EH (cell line): Measurements from ENCODE around the gene DNMBP.
"Not testable (repeated sequence)": the region's sequence is repeated elsewhere in the genome, so short reads cannot be mapped to it uniquely, and the experiment has no call there.

Experiments
- DNase-seq: peaks from one replicate; pipeline ENCODE4 v3.0.0-alpha.2; 2015; ENCODE audit warnings: low read depth

Gene DNMBP

DNA sequence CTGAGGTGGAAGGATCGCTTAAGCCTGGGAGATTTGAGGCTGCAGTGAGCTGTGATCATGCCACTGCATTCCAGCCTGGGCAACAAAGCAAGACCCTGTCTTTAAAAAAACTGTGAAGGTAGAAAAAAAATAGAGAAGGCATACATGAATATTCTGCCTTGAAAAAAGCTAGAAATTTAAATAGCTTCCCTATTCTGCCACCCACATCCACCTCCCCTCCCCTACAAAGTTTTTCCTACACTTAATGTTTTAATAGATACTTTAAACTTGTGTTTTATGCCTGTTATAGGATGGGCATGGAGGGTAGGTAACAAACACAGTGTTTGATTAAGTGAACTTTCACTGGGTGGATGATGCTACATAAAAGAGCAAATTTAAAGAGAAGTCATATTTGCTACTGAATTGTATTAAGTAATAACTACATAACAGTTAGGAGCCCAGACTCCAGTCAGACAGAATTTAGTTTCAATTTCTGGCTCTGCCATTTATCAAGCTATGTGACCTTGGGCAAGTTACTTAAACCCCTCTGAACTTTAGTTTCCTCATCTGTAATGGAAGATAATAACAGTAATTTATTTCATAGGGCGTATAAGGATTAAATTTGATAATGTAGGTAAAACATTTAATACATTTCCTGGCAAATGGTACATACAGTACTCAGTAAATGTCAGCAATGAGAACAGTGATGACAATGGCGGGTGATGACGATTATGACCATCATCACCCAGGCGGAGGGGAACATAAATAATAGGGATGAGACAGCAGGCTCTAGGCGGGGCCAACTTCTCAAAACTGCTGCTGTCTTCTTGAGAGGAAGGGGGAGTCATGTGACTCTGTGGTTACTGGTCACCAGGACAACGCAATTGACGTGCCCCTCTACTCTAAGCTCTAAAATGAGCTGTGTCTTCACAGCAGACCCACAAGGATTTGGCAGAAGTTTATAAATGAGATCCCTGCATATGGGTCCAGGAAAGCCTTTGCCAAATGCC, 15.8 kb downstream of the DNMBP start:
- peak; percentile 92 for DNase-seq

DNA sequence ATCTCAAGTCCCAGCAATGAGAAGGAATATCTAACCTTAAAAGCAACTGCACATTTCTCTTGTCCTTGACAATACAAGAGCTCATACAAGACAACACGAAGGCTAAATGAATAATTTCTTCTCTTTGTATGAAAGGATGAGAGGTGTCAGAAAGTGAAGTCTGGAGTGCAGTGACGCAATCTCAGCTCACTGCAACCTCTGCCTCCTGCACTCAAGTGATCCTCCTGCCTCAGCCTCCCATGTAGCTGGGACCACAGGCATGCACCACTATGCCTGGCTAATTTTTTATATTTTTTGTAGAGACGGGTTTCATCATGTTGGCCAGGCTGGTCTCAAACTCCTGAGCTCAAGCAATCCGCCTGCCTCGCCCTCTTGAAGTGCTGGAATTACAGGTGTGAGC, 24.1 kb downstream of the DNMBP start:
- DNase-seq: not testable (repeated sequence)

DNA sequence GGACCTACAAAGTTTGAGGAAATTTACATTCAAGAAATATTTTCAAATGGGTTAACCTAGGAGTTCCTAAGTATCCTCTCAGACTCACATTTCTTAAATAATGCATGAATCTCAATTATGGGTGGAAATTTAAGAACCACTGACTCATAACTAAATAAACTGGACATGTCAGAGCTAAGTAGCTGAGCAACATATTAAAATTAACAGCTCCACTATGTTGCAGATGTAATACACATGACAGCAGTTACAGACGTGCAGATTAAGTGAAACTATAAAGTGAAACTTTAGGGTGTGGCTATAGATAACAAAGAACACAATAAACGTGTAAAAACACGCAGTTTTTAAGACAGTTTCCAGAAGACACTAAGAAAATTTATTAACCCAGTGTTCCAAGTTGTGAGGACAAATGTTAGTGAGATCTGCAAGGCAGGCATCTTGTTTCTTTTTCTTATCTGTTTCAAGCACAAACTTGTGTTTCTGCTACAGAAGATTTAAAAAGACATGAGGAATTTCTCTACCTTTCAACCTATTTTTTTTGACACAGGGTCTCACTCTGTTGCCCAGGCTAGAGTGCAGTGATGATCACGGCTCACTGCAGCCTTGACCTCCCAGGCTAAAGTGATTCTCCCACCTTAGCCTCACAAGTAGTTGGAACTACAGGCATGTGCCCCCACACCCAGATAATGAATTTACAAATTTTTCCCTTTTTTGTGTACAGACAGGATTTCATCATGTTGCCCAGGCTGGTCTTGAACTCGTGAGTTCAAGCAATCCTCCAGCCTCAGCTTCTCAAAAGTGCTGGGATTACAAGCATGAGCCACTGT, 25.3 kb downstream of the DNMBP start:
- peak; percentile 72 for DNase-seq

DNA sequence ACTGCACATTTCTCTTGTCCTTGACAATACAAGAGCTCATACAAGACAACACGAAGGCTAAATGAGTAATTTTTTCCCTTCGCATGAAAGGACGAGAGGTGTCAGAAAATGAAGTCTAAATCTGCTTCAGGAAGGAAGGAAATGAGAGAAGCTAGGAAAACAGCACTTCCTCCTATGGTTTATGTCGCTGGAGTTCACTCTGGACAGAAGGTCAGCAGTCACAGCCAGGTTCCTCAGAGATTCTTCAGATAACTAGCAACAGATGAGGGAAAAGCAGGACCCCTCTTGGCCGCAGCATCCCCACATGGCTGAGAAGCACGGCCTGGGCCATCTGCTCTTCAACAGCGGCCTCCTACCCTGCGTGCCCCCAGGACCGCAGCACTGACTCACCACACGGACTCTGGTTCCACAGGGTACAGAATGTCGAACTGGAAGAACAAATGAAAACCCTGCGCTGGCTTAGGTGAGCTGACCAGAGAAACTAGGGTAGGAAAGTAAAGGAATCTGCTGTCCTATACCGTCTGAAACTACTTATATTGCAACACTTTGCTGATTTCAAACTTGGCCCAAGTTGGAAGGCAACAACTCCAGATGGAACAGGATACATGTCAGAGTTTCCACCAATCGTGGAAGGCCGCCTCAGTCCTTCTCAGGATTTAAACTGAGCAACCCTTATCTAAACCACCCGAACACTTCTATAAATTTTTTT, 26.3 kb downstream of the DNMBP start:
- DNase-seq: peak; percentile 89

DNA sequence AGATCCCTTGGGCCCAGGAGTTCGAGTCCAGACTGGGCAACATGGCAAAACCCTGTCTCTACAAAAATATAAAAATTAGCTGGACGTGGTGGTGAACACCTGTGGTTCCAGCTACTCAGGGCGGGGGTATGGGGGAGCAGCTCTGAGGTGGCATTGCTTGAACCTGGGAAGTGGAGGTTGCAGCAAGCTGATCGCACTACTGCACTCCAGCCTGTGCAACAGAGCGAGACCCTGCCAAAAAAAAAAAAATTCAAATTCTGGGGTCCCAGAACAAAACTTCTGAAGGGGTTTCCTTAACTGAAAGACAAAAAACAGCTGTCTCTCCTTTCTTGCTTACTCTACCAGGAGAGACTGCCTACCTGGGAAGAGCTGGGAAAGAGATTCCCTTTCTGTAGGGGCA, 27.0 kb downstream of the DNMBP start:
- no peak for DNase-seq

DNA sequence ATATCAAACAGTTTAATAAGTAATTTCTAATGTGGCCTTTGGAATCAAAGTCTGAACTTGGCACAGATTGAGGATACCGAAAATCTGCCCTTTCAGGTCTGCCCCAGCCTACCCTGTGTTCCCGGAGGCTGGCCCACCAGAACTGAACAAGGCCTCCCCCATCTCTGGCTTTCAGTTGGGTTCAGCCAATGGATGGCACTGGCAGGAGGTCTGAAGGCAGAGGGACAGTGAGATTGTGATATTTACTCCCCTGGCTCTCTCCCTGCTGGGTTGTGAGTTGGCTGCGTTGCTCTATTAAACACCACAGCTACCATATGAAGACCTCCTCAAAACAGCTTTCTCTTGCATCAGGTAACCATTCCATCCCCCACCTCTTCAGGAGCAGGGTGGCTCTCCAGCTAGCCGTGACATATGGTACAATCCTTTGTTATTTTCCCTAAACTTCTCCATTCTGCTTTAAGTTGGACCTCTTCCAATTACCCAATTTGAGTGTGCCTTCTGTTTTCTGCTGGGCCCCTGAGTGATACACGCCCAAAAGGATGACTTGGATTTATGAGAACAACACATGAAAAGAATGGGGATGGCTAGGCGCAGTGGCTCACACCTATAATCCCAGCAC, 28.1 kb downstream of the DNMBP start:
- no peak for DNase-seq

DNA sequence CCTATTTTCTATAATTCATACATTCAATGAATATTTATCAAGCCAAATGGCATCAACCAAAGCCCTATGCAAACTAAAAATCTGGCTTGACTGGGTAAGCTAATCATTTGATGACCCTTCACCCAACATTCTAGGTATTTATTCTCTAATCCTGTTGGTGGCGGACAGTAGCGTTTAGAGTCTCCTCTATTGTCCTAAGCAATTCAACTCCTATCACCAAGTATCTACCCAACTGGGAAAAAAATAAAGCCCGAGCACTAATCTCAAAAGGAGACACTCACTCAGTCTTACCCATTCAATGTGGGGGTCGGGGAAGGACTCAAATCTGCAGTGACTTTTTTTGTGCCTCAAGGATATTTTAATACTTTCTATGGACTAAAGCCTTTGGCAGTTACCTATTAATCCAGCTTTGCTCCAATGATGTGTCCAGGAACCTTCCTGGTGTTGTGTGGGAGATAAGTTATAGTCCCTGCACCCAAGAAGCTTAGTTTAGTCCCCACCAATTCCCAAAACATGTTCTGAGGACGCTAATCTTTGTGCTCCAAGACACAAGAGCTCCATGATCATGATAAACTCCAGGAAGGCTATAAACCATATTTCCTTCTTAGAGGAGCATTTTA, 30.6 kb downstream of the DNMBP start:
- no peak for DNase-seq

DNA sequence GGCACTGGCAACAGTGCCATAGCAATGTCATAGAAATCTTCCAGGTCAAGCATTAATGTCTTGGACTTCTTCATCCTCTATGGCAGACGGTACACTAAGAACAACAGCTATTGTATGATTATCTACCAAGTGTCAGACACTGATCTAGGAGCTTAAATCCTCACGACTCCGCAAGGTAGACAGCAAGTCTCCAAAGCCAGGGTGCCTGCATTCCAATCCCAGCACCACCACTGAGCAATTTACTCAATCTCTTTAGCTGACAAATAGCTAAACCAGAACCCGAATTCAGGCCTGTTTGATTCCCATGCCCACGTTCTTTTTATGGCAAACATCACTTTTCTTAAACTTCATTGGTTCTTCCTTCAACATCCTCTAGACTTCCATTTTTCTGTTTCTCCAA, 31.8 kb downstream of the DNMBP start:
- no peak for DNase-seq

DNA sequence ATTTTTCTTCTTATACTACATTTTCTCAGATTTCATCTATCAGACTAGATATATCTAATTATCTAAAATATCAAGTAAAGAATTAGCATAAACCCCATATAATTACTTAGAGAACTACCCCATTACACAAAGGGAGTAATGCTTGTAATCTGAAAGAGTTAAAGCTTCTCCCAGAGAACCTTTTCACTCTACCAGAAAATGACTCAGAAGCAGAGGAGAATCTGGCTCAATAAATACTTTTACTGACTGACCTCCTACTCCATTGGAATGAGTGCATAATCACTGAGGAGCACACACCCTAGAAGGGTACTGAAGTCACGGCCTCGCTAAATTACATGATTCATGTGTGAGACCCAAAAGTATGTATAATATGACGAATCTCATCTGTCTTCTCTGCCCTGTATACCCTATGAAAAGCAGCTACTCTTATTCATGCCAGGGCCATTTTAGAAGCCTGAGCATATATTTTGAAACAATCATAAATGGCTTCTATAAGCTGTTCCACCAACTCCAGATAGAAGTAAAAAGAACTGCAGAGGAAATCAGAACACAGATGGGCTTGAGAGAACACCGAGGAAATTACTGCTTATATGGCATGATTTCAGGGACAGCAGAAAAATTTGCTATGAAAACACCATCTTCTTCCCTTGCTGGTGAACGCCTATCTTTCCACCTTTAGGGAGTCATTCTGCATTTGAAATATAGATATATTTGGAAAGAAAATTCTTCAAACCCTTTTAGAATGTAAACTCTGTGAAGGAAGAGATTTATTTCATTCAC, 32.7 kb downstream of the DNMBP start:
- peak; percentile 98 for DNase-seq

DNA sequence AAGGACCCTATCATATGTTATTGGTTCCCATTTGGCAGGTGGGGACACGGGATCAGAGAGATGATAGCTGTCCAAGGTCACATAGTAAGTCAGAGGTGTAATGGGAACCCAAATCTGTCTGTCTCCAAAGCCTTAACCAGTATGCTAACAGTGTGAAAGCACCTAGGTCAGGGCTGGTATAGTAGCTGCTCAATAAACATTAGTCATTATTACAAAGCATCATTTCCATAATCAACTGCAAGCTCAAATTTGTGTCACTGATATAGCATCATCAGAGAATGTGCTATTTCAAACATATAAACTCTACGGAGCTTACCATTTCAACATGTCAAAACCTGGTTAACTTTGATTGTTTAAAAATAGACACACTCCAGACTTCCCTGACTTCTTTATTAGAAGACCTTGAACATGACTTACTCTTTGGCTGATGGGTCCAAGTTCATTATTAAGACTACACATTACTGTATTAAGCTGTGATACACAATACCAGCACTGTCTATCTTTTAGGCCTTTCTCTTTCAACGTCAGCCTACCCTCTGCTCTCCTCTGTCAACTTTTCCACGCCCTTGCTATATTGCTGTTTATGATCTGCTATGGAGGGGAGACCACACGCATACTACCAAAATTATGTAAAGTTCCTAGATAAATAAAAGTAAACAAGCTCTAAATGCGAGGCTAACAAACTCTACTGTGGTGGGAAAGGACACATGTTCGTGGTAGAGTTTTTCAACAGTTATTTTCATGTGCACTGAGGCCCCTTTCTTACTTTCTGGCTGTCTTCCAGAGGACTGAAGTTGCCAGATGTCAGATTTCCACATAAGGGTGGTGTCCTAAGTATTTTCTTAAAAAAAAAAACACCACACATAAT, 33.6 kb downstream of the DNMBP start:
- DNase-seq: peak; percentile 72

DNA sequence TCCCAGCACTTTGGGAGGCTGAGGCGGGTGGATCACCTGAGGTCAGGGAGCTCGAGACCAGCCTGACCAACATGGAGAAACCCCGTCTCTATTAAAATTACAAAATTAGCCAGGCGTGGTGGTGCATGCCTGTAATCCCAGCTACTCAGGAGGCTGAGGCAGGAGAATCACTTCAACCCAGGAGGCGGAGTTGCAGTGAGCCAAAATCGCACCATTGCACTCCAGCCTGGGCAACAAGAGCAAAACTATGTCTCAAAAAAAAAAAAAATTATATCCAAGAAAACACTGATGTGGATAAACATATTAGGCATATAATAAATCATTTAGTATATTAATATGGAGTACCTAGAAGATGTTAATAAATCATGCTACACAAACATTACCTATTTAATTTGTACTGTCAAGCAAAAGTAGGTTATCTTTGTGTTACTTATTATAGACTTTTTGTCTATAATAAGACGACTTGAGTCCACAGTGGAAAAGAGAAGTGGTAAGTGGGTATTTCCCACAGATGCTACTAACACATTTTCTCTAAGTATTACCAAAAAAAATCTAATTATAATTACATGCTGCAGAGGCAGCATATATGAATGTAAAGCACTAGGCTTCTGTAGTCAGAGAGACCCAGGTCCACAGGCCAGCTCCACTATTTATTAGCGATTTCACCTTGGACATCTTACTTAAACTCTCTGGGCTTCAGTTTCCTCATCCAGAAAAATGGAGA, 34.5 kb downstream of the DNMBP start:
- DNase-seq: no peak

DNA sequence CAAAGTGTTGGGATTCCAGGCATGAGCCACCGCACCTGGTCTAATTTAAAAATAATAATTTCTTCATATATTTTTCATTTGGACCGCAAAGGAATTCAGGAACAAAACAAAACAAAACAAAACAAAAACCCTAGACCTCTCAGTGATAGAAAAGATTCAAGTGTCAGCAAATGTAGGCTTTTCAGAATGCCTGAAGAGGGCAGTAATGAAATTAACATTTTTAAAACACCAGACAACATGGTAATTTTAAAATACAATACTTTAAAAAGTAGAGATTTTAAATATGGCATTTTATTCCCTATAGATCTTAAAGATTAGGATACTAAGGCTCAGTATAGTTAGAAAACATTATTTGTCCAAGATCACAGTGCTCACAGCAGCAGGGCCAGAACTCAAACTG, 36.6 kb downstream of the DNMBP start:
- DNase-seq: peak; percentile 15

DNA sequence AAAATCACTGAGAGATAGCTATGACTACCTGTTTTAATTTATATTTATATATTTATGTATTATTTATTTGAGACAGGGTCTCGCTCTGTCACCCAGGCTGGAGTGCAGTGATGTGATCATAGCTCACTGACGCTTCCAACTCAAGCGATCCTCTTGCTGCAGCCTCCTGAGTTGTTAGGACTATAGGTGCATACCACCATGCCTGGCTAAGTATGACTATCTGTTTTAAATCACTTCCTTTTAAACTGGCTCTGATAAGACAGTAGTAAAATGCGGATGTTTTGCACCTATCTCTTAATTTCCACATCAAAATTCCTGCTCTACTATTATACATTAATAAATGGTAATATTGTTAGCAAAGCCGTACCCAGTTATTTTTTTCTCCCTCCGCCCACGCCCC, 41.8 kb downstream of the DNMBP start:
- DNase-seq: no peak

DNA sequence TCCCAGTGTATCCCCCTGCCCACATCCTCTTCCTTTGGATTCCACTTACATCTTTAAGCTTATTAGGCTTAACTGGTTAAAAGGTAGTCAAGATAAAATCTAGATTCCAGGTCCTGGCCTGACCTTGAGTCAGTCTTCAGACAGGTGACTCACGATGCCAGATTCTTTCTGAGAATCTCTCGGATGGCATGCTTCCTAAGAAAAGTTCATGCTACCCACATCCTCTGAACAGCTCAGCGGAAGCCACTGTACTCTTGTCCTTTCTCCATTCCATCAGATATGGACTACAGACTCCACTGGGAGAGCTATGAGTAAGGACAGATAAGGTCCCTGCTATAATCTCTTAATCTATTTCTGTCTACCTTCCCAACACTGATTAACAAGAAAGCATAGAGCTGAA, 43.4 kb downstream of the DNMBP start:
- peak; percentile 94 for DNase-seq

DNA sequence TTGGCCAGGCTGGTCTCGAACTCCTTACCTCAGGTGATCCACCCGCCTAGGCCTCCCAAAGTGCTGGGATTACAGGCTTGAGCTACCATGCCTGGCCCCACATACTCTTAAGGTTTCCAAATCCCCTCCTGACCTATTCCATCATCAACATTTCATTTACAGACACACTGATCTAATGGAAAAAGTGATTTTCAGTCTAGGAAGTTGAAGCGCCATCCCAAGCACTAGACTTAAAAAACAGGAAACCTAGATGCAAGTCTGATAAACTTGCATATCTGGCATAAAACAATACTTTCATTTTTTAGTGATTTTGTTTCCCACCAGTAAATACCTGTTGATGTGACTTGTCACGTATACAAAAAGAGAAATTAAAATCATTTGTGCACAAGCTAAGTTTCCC, 44.0 kb downstream of the DNMBP start:
- DNase-seq: no peak

DNA sequence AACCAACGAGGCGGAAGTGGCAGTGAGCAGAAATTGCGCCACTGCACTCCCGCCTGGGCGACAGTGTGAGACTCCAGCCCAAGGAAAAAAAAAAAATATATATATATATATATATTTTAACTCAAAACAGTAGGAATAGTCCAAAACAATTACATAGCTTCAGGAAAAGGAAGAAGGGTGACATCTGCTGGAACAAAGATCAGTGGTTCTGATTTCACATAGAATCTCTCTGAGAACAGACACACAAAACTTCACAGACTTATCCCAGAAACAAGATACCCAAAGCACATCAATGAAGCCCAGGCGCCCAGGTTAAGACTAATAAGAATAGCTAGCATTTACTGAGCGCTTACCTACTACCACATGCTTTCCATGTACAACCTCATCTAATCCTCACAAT, 45.0 kb downstream of the DNMBP start:
- peak; percentile 48 for DNase-seq

DNA sequence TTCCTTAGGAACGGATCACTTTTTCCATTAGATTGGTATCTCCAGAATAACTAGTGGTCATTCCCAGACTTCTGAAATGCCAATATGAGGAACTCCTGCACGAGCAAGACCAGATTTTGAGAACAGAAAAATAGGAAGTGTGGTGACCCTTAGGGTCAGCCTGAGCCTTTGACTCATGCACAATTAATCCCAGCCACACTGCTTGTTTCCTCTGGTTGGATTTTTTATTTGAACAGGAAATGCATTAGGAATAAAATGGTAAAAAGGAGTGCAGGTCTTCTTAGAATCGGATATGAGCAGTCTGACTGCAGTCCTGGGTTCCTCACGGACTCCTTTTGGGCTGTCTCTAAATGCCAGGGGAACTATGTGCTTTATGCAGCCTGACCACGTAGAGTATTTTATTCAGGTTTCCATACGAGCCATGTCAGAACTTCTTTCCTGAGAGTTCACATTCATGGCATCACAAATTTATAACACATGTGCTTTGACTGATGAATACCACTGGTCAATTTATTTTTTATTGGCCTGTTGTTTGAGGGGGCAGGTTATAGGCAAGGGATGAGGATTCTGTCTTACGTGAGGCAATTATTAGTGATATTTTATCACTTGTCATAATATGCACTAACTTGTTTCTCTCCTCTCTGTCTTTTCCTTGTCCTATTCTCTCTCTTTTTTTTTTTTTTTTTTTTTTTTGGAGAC, 46.1 kb downstream of the DNMBP start:
- peak; percentile 32 for DNase-seq

DNA sequence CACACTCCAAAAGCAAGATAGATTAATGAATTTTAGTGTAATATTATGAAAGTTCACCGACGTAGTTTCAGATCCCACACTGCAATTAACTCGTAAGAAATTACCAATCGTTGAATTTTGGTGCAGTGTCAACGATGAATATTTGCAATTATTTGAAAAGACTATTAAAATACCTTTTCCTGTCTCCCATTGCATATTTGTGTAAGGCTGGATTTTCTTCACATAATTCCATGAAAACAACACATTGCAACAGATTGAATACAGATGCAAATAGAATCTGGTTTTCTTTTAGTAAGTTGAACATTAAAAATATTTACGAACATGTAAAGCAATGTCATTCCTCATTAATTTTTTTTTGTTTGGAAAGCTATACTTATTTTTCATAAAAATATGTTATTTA, 50.9 kb downstream of the DNMBP start:
- no peak for DNase-seq
